GM18867 (cell line): ENCODE measurements around the gene POLE4.

Experiments used
- ATAC-seq: cut with Tn5 transposase; IDR thresholded peaks from one replicate; pipeline ENCODE4 v1.9.1; 2021; ENCODE audit warnings: mild to moderate bottlenecking, moderate library complexity; ENCODE audit not compliant: unreplicated experiment

Gene POLE4, protein sequence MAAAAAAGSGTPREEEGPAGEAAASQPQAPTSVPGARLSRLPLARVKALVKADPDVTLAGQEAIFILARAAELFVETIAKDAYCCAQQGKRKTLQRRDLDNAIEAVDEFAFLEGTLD

GRCh38 chr2:74958274-74959105 is at the start of gene POLE4:
TSS of gene POLE4 (plus strand) at chr2:74958643. CDS start at chr2:74958680, 37 bp downstream.
- peak; percentile 93 for ATAC-seq

DNA sequence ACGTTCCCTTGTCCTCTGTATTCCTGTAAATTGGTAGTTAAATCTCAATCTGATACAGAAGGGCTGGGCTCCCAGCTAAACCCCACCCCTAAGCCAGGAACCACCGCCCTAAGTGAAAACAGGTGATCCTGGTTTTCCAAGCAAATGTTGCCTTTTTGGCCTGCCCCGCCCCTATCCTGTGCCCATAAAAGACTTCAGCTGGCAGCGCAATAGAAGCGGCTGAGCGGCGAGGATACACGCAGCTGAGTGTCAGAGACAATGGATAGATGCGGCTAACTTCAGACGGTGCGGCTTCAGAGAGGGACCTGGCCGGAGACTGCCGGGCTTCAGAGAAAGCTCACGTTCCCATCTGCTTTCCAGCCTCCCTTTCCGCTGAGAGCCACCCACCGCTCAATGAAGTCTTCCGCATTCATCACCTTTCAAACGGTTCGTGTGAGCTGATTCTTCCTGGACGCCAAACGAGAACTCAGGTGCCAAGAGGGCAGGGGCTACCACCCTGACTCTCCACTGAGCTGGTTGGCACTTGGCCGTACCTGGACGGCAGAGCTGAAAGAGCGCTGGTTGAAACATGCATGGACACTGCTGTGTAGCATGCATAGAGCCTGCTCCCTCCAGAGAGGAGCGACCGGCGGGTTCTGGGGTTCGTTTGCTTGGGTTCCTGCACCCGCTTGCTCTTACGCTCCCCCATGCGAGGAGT is 49.5 kb upstream of the POLE4 start:
- ATAC-seq, result no peak

DNA sequence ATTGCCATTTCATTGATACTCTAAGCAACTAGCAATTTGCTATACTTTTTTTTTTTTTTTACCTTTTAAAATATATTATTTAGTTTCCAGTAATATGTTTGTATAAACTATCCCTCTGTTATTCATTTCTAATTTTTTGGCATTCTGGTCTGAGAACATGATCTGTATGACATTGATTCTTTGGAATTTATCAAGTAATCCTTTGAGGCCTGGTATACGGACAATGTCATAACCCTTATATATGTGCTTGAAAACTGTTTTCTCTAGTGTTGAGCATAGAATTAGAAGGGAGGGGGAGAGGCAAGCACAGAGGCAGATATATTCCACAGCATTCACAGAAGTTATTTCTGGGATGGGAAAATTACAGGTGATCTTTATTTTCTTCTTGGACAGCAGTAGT is 48.2 kb upstream of the POLE4 start:
- no peak for ATAC-seq

- ATAC-seq, result no peak
These were observed 47.4 kb upstream of the POLE4 start for GRCh38 chr2:74911061-74911460.

- no peak for ATAC-seq
These were observed 42.7 kb upstream of the POLE4 start for GRCh38 chr2:74915743-74916142.

DNA sequence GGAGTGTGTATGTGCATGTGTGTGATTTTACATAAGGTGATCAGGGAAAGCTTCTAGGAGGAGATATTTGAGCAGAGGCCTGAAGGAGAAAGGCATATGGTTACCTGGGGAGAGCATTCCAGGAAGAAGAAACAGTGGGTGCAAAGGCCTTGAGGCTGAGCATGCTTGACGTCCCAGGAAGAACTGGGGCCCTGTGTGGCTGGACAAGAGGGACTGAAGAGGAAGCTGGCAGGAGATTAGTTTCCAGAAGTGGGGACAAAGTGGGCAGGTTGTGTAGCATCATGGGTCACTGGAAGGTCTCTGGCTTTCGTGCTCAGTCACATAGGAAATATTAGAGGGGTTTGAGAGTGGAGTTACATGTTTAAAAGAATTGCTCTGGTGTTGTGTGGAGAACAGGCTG is 42.0 kb upstream of the POLE4 start:
- ATAC-seq, result no peak

DNA sequence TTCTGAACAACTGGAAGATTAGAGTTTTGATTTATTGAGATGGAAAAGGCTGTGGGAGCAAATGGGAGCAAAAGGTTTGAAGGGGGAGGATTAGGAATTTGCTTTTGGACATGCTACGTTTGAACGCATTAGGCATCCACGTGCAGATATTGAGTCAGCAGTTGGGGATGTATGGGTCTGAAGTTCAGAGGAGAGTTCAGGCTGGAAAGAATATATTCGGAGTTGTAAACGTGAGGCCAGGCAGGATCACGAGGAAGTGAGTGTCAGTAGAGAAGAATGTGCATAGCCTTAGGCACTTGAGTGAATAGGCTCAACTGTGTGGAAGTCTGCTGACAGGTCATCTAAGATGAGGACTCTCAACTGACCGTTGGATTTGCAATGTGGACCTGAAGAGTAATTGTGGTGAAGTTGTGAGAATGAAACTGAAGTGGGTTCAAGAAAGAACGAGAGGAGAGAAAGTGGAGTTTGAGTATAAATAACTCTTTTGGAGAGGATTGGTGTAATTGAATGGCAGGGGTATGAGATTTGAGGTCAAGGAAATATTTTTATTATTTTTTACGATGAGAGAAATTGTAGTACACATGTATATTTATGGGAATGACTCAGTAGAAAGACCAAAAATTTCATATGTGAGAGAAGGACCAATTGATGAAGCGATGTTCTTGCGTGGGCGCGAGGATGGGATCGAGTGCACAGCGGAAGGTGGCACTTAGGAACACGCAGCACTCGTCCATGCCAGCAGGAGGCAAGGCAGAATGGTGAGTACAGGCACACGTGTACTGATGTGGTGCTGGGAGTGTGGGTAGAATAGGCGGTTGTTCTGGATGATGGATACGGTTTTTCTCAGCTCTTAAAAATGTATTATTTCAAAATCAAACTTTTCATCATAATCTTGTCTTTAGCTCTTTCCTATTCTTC is 40.5 kb upstream of the POLE4 start:
- ATAC-seq, result no peak

GRCh38 chr2:74919827-74920226 is 38.6 kb upstream of the POLE4 start:
- ATAC-seq, result no peak

GRCh38 chr2:74921236-74921736 is 37.2 kb upstream of the POLE4 start:
- no peak for ATAC-seq

- no peak for ATAC-seq
These were observed 35.7 kb upstream of the POLE4 start for GRCh38 chr2:74922592-74923227.

DNA sequence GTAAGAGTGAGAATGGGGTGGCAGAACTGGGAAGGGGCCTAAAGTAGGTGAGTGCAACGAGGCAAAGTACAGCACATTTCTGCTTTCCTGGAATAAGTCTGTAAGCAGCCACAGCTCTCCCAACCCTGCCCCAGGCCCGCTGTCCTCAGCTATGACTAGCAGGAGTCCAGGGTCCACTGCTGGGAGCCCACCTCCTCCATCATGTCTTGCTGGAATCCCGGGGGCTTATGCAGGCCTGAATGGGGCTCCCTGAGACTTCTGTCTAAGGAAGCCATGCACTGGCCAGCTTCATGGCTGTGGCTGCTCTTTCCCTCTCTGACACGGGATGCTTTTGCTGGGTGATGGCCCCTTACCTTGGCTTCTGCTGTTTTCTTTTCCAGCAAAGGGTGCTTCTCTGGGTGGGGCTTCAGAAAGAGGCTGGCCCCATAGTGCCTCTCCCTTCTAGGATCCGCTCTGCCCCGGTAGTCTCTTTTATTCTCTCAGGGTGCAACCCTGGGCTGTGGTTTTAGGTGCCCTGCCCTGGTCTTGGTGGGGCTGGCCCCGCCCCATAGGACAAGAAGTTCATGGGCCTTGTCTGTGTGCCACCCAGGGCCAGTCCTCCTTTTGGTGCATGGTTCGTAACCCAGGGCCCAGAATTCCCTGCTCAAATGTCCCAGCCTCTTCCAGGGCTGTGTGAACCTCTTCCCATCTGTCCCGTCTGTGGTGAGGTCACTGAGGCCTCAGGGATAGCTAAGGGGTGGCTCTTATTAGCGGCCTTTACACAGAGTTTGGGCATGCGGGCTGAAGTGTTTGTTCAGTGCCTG is 33.8 kb upstream of the POLE4 start:
- ATAC-seq, result no peak

DNA sequence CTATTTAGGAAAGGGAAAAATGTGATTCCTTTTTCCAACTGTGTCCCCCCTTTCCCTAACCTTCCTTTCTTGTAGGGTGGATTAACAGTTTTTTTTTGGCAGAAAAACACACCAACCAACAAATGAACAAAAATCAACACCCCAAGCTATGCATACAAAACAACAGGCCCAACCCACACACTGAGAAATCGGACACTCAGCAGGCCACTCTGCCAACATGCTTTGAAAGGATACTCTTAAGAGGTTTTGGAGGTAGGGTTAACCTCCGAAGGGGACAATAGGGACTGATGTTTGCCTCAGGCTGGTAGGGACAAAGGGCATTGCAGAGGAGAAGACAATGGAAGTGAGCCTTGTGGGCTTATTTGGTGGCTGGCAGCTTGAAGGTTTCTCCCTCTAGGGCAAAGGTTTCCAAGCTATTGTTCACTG is 33.1 kb upstream of the POLE4 start:
- no peak for ATAC-seq

DNA sequence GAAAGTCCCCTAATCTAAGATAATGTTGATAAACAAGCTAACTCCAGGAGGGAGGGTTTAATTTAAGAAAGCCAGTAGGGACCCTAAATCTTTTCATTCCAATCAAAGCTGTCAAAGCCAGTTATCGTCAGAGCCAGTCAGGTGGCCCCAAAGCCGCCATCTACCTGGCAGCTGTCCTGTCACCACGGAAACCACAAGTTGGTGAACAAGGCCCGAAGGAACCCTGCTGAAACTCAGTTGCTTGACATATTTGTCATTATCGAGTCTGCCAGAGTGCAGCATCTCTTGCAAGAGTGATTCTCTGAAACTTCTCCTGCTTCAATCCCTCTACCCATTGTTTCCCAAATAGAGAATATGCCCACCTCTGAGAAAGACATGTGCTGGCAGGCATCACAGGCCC is 30.8 kb upstream of the POLE4 start:
- ATAC-seq, result no peak

DNA sequence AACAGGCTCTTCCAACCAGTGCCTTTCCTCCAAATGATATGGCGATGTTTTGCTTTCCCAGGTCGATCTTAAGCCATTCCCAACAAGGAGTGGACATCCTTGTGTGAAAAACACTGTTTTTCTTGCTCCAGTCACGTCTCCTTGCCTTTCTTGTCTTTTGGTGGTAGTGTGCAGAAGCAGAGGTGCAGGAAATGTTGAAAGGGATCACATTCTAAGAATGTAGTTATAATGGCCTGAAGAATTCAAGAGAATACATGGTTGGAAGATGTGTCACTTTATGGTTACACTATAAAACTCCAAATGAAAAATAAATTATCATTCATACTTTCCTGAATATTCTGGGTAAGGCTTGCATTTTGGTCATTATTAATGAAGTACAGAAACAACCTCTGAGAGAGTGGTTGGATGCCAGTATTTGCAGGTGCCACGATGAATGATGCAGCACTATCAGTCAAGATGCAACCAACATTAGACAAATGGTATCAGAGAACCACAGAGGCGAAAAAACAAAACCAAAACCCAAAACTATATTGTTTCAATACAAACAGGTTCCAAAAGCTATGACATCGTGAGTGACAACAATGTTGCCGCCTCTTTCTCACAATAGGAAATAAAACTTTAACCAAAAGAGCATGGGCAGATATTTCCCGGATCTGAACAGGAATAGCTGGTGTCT is 27.5 kb upstream of the POLE4 start:
- peak; percentile 82 for ATAC-seq

- no peak for ATAC-seq
These were observed 26.5 kb upstream of the POLE4 start for GRCh38 chr2:74931940-74932339.

DNA sequence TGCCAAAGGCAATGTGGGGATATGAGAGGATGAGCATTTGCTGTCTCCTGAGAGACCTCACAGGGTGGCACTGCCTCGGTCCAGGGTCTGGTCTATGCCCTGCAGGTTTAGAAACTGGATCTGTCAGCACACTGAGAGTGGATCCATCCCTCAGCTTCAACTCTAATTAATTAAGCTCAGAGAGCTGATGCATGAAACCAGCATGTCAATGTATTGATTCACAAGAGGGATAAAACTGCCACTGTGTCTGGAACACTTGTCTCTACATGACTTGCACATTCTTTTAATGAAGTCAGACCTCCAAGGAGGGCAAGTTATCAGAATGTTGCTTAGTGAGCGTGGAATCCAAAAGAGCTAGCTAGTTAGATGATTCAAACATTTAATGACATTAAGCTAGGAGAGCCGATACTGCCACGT is 22.5 kb upstream of the POLE4 start:
- no peak for ATAC-seq

- no peak for ATAC-seq
These were observed 21.1 kb upstream of the POLE4 start for GRCh38 chr2:74937221-74937880.

DNA sequence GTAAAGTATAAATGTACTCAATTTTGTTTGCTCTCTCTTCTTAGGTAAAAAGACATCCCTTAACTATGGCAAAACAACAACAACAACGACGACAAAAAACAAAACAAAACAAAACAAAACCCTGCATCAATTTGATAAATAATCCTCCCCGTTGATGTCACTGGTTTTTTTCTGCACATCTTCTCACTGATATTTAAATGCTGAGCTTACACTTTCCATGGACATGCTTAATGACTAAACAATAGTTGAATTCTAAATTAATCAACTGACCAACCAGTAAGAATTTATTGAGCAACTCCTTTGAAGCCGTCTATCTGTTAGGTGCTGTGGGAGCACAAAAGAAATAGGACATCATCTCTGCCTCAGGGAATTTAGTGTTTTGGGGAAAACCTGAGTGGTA is 20.2 kb upstream of the POLE4 start:
- ATAC-seq, result no peak
